NCI-H187 treated with DMSO at 0.1 percent for 48 hours (cell line): Measurements from ENCODE around the gene PCGF2.

Experiments
- DNase-seq: peaks from one replicate; lab custom pipeline; 2025; lab: John Stamatoyannopoulos, UW

PCGF2 gene

DNA sequence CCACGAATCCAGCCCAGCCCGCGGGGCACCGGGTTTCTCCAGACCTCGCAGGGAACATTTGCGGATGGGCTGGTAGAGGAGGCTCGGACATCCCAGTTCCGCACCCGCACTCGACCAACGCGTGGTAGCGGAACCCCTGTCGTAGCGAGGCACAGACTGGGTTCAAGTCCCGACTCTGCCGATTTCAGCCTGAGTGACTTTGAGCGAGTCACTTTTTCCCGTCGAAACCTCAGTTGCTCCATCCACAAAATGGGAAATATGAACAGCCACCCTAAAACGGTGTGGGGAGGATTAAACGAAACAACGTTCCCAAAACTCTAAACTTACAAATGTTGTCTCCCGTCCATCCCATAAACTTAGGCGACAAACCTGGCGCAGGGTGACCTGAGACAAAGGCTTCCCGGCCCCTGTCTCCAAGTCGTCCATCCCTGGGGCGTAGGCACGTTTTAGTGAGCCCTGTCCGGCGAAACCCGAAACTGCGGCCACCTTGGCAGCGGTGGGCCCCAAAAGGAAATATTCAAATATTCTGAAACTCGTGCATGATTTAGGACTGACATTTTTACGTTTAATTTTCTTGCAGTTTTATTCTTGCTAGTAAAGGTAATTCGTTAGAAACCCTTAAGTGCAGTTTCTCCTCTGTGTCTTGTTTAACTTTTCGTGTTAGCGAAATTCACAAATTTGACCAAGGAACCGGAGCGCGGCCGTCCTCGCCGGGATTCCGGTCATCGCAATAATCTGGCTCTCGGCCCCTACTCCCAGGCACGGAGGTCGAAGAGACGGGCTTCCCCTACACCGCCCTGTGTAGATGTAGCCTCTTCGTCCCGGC, 45.0 kb downstream of the PCGF2 start:
- DNase-seq = no peak

- DNase-seq = no peak
These were observed 45.8 kb downstream of the PCGF2 start for GRCh38 chr17:38702166-38702915.

GRCh38 chr17:38701504-38702165, 46.5 kb downstream of the PCGF2 start:
- no peak for DNase-seq

- no peak for DNase-seq
These were observed 49.4 kb downstream of the PCGF2 start for GRCh38 chr17:38698760-38699159.

DNA sequence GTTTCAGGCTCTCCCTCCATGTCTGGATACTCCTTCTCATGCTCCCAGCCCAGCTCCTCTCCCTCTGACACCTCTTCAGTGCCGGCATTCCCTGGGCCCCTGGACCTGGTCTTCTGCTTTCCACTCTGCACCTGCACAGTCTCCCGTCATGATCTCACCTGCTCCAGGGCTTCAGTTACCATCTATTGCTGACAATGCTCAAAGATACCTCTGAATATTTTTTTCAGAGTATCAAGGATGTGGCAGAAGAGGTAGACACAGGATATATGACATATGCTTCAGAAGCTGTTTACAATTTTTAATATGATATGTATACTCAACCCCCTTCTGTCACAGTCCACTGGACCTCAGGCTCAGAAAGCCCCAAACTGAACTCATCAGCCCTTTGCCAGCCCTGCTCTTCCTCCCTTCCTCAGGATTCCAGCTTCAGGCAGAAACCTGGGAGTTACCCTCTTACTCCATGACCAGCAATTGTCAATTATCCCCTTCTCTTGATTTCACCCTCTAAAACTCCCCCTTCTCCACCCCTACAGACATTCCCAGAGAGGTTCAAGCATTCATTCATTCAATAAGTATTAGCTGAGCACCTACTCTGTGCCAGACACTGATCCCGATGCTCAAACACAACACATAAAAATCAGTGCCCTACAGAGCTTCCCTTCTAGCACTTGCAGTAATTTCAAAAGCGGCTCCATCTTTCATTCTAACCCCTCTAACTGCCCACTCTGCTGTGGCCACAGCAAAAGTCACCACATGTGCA, 50.9 kb downstream of the PCGF2 start:
- DNase-seq = no peak

DNA sequence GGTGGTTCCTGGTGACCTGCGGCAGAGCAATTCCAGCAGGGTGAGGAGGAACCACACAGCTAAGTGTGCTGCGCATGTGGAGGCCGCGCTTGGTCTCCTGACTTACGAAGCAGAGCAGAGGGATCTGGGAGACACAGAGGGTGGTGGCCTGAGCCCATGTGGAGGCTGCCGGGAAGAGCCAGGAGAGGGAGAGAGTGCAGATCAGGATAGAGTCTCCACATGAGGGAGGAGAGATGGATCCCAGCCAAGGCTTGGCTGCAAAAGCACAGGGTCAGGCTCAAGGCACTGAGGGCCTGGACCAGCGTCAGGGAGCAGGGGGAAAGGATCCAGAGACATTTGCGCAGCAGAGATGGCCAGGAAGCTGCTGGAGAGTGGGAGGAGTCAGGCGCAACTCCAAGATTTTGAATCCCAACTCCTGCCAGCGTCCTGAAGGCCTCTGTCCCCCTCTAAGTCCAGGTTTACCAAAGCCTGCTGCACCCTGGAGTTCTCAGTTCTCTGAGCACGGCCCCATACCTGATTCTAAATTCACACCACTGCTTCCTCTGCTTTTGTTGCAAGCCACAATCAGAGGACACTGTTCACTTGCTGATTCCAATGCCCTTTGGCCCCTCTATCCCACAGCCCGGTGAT, 54.3 kb downstream of the PCGF2 start:
- DNase-seq = no peak

DNA sequence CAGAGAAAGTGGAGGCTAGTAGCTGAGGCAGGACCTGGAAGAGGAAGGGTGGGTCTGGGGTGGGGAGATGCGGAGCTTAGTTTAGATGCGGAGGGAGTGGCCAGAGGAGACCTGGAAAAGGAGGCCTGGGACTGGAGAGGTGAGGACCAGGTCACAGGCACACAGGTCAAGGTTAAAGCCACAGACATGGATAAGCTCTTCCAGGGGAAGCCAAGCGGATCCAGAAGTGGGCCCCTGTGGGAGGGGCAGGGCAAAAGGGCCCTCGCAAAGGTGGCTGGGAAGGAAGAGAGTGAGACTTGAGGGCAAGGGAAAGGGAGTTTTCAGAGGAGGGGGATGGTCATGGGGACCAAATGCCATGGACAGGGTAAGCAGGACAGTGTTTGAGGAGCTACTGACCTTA, 57.0 kb downstream of the PCGF2 start:
- DNase-seq = no peak

- no peak for DNase-seq
These were observed 57.8 kb downstream of the PCGF2 start for GRCh38 chr17:38690386-38690785.

DNA sequence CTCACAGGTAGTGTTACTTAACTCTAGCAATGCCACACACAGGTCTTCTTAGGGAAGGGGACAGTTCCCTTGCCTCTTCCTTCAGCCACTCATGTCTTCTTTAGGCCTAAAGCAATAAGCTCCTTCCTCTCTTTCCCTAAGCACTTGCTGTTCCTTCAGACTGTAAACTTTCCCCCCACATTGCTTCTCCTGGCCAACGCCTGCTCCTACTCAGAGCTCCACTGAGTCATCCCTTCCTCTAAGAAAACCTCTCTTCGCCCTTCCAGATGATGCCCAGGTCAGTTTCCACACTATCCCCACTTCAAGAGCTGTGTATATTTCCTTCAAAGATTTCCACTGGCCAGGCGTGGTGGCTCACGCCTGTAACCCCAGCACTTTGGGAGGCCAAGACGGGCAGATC, 60.9 kb downstream of the PCGF2 start:
- no peak for DNase-seq

GRCh38 chr17:38685491-38685890, 62.6 kb downstream of the PCGF2 start:
- DNase-seq = no peak
